ENCODE measurements around the gene PZP.
A peak's percentile ranks its signal among the peaks of the same experiment; 100 is the strongest.

The PZP gene

DNA sequence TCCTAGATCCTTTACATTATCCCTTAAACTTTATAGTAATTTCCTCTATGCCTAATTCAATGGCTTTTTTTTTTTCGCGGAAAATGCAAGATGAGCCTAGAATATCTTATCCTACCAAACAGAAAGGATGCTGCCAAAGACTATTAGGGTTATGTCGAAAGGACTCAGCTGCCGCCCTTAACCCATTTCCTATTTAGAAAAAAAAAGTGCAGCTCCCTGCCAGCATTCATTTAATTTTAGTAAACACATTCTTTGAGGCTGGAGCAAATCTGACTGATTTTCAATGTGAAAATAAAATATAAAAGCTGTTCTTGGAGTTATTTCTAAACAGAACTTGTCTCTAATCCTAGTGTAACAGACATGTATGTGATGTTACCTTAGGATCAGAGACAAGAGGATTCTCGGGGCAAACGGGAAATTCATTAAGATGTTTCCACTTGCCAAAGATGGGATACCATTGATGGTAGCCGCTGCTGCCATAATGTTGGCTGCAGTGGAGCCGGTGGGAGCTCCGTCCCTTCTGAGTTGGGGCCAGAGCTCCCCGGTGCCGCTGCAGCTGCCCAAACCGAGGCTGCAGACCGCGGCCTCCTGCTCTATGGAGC is 84.3 kb downstream of the PZP start:
- DNase-seq = no peak

DNA sequence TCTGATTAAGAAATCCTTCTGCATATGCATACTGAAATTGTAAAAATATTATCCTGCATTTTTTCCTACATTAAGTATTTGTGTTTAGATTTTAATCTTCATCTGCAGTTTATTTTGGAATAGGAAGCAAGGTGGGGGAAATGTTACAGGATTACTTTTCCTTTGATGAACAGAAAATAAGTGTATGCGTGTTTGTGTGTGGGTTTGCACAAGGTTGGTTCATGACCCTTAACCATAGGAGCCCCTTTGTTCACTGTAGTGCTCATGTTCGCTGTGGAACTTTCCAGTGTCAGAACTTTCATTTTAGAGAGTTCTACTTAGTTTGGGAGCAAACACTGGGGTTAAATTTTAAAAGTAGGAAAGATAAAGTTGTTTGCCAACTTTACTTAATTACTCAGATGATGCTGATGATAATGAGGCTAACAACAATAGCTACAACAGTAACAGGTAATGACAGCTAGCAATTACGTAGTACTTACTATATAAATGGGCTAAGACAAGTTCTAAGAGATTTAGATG is 86.0 kb downstream of the PZP start:
- DNase-seq = no peak

DNA sequence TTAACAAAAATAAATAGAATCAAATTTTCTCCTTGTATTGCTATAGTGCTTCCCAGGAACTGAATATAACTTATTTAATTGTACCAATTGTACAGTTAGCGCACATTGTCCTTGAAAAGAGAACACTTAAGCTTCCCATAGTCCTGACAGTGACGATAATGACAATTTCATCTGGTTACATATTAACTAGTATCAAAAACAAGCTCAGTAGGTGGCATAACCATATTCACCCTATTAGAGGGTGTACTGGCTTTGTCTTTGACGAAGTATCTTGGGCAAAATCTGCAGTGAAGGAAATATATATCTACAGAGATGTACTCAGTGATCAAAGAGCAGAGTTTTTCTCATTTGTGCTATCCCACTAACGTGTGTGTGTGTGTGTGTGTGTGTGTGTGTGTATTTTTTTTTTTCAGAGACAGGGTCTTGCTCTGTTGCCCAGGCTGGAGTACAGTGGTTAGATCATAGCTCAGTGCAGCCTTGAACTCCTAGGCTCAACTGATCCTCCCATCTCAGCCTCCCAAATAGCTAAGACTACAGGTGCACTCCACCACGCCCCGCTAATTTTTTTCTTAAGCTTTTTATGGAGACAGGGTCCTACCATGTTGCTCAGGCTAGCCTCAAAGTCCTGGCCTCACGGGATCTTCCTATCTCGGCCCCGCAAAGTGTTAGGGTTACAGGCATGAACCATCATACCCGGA is 87.6 kb downstream of the PZP start:
- DNase-seq = no peak

DNA sequence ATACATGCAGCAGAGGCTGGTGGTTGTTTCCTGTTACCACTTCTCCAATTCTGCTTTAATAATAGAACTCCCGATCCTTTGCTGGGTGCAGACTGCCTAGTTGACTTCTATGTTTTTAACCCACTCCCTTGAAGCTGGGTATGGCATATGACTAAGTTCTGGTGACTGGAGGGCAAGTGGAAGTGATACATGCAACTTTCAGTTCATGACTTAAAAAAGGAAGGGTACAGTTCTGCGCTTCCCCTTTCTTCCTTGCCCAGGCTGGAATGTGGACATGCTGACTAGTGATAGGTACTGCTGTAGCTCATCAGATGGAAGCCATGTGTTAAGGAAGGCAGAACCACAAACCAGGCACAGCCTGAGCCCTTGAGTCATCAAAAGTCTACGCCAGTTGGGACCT is 90.0 kb downstream of the PZP start:
- DNase-seq = peak in 5 of 14 donors; percentile 25 to 44 (median 41)

DNA sequence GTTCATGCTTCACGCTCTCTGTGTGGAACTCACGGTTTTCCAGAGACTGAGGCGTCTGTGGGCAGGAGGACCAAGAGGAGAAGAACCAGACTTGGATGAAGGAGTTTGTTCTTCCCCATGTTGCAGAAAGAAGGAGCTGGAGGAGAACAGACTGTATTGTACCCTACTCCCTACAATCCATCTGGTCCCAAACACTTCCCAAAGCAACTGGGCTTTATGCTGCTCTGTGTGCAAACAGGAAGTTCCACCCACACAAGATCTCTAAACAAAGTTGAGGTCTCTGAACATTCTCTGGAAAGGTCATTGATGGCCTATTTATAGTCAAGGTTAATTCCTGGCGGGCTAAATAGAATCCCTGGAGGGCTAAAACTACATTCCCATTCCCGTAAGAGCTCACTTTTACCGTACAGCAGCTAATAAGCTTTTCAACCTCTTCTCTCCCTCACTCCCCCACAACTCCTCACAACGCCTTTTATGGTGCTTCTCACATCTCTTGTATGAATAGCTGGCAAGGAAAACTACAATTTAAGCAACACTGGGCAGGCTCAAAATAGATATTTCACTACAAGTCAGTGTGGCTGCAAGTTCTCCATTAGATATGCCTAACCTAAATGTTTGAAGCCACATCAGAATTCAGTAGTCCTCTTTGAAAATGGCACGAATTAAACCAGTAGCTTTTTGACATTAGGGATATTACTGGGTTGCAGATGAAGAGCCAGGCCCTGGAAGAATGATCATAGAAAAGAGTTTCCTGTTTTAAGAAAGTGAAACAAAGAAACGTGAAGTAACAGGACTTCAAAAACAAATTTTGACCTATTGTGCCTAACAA is 92.2 kb downstream of the PZP start, which contains the start of gene A2M:
A2M (minus strand) TSS at position 189 of the 829 bp plus-strand sequence; CDS start at position 119, 70 bp downstream.
- DNase-seq = no peak

DNA sequence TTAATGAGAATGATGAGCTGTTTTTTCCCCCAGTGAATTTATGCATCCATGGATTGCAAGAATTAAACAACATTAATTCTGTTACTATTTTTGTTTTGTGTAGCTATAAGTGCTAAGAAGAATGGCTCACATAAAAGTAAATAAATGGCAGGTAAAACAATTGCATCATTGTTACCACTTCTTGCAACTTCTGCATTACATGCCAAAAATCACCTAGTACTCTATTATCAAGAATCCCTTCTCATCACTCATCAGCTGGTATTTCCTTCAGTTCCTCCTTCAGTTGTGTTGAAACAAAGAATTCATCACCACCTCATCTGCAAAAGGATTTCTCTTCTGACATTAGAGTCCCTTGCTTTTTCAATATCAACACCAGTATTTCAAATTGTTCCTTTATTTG is 93.2 kb downstream of the PZP start:
- no peak for DNase-seq

DNA sequence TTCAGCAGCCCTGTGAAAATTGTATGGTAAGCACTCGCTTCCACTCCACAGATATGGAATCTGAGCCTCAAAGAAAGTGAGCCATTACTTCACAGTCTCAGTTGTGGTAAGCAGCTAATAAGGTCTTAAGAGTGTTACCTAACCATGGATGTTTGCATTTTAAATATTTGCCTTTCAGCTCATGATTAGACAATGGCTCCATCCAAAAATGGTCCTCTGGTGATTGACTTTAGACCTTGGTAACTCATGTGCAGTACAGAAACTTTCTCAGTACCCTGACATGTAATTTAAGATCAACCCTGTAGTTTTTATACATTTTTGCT is 94.2 kb downstream of the PZP start:
- no peak for DNase-seq

DNA sequence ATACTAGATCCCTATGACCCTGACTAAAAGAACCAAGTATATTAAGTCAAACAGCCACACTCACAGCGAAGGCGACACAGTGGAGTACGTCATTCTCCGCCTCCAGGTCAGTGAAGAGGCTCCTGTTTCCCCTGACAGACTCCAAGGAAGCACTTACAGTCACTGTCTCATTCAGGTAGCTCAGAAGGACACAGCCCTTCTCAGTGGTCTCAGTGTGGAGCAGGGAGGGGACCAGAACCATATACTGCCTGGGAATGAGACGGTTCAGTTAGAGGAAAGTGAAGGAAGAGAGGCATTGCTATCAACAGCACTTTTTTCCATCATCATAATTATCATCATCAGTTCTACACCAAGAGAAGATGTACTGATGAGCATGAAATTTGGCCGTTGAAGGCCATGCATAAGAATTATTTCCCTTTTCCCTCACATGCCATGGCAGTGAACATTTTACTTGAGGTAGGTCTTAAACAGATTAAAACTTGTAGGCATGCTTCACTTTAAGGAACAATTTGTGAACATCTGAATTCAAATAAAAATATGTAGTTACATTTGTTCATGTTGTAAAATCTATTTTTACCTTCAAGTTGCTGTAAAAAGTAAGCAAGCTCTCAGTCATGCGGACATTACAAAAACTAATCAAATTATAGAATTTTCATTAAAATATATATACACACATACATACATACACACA is 94.8 kb downstream of the PZP start:
- no peak for DNase-seq

DNA sequence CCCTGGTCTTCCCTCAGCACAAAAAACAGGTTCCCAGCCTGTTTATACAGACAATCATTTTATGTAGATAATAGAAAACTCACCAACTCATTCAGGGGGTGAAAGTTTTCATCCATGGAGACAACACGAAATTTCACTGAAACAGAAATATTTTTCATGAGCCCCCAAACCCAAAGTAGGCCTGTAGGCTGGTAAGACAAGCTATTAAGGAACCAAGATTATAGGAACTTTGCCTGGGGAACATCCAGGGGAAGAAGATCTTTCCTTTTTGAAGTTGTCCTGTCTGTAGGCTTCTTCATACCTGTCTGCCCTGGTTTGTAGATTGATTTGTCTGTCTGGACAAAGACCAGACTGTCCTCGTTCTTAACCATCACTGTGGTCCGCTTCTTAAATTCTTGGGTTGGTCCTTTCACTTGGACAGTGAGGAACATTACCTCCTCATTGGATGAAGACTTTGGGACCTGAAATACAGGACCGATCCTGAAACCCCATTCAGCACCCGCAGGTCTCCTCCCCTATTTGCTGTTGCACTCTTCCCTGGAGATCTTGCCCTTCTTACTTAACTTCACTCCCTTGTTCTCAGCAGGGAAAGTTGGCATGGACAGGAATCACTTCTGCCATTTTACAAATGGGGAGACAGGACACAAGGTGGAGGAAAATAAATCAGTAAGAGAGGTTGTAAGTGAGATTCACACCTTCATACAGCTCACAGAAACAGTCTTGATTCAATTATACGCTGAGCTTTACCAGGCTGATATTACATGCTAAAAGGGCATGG is 95.9 kb downstream of the PZP start:
- no peak for DNase-seq

DNA sequence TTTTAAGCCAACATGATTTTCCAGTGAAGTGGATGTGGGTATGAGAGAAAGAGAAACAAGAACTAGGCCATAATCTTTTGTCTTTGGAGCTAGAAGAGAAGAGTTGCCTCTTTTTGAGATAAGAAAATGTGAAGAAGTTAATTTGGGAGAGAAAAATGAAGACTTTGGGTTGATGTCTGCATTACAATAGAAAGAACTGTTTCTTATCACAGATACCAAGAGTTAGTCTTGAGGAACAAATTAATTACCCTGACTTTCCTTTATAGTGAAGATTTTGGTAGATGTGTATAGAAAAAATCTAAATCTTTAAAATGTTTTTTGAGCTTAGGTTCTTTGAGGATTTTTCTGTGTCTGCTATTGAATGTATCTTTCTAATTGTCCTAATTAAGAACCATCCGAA is 96.7 kb downstream of the PZP start:
- no peak for DNase-seq

DNA sequence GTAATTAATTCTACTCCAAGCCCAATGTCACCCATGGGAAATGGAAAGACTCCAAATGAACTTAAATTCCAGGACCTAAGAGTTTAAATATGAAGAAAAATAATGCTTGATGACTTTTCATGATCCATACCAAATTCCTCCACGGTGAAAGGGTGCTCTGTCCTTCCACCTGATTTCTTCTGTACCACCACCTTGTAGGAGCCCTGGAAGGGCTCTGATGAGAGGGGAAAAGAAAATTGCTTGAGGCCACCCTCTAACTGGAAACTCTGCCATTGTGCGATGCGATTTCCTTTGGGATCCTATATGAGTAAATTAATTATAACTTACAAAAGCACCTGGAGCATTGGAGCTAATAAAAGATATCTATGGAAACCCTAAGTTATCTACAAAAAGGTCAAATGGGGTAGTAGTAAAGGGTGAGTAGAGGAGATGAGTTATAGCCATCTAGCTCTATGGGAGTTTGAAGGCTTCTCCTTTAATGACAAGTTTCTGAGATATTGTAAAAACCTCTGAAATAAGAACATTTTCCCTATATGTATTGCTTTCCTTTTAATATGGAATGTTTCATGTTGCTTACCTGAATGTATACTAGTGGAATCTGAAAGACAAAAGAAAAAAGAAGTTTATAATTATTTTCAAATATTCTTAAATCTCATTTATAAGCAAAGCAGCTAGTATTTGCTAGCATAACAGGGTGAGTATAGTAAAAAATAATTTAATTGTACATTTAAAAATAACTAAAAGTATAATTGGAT is 98.3 kb downstream of the PZP start:
- no peak for DNase-seq

DNA sequence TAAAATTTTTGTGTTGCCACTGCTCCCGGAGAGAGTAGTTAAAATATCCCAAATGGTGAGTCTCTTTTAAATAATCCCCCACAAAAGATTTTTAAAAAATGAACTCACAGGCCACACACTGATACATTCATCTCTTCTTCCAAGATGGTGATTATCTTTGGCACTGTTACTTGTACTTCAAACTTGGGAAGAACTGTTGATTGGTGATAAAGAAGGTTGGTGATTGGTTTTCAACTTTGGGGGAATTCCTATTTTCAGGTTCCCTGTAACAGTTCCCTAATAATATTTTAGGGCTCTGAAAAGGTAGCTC is 99.0 kb downstream of the PZP start:
- DNase-seq = no peak

DNA sequence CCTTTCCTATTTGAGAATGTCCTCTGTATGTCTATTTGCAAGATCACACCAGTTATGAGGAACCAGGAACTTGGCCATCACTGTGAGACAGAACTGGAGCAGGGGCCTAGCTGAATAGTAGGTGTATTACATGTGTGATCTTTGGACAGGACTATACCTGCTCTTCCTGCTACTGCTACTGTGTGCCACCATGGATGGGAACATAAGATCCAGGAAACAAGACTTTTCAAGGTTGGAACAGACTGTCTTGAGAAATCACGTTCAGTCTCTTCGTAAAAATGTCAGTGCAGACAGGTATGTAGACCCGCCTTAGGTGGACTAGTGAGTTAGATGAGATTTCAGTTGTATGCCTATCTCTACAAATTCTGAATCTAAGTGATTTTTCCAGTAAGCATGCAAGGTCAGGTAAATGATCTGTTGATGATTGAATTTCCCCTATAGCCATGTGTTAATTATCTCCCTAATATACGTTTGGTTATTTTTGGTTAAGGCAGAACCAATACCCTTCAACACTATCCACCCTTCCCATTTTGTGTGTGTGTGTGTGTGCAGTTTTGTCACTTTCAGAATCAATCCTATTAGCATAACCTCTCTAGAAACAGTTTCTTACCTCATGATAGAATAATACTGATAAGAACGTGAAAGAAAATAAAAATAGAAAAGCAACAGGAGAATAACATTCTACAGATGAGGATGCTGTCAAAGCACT is 99.5 kb downstream of the PZP start:
- no peak for DNase-seq

DNA sequence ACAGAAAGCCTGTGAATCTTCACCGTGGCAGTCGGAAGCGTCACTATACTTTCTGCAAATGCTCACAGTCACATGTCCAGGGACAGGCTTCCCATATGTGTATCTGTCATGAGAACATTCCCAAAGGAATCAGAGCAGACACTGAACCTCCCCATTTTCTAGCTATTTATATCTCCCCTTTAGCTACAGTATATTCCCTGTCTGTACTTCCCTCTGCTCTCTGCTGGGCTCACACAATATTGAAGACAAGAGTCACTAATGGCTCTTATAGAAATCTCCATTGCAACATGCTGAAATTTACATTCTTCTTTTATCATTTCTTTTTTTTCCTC is 100.7 kb downstream of the PZP start:
- no peak for DNase-seq

DNA sequence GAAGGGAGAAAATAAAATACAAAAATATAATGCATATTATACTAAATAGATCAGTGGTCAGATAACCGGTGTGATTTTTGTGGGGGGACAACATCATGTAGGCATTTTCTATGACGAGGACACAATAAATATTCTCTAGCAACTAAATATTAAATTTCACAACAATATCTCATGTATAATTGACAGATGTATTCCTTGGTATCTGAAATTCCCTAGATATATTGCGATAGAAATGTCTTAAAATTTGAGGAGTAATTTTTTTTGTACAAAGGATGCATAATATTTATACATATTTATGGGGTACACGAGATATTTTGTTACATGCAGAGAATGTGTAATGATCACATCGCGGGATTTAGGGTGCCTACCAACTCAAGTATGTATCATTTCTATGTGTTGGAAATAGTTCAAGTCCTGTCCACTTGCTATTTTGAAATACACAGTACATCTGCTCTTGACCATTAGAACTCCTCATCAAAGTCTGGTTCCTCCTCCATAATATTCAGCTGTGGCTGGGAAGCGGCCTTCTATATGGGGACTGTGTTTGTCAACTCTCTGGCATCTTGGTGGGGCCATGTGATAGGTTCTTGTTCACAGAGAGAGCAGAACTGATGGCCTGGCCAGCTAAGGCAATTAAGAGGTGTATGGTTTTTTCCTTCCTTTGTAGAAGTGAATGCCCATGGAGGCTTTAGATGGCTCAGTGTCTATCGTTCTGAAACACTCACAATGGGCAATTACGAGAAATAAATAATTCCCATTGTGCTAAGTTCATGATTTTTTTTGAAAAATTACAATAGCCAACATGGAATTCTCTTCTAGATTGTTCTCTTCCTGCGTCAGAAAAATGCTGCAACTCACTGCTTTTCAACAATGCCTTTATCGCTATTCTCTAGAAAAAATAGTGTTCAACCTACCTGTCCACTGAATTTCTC is 101.3 kb downstream of the PZP start:
- no peak for DNase-seq

DNA sequence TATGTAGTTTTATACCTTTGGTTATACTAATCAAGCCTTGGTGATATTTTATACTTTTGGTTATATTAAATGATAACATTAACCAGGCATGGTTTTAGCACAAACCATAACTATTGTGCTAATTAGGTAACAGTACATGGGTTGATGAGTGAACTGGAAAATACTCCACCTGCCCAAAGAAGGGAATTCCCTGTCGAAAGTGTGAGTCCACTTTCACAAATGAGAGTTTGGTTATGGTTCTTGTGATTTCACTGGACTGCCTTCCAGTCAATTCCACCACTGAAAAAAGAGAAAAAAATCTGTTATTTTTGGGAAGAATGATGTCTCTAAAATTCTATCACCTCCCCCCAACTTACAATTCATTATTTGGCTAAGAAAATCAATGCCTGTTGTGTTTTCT is 102.1 kb downstream of the PZP start:
- DNase-seq = no peak

DNA sequence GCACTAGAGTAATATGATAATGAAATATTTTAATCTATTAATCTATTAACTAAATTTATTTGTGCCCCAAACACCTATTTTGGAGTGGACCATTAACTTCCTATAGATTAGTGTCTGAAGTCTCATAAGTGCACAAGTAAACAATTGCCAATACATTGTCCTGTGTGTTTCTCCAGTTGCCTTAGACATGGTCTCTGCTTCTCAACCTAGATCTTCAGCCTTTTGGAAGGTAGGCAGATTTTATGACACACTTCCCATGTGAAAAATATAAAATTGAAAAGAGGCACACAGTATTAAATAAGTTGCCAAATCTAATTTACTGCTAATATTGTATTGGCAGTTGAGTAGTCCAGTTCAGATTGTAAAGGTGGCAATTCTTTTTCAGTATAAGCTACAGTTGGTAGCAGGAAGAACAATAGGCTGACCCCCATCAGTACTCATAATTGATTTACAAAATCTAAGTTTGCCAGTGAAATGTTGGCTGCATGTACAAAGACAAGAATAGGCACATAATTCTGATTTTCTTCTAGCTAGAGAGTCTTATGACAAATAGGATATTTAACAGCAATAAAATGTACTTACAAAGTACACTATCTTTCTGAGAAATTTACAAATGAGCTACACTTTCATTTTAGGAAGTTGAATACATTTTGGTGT is 103.3 kb downstream of the PZP start:
- DNase-seq = no peak

DNA sequence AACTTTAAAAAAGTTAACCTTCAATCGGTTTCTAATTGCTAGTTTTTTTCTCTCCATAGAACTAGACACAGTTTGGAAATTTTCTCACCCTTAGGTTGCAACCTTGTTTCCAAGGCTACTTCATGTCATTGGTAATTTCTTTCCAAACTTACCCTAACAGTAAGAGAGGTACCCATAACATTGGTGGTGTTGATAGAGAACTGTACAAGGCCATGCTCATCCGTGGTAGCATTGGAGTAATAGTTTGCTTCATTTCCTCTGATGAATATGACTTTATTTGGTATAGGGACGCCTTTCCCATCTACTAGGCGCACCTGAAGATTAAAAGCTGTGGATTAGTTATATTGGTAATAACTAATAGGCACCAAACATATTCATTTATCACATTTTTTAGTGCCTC is 104.1 kb downstream of the PZP start:
- DNase-seq = no peak

Measured in C1 segment of cervical spinal cord (tissue), 14 donors.